ENCODE data around the gene RANBP10.

Gene RANBP10

GRCh38 chr16:67804853-67805542 lies 1.4 kb downstream of the RANBP10 start:
- TF ChIP-seq GATA2 (IDR thresholded peaks at IDR 0.05; ENCODE audit: low read depth, low read length) (no peak), GATA3 (IDR thresholded peaks at IDR 0.05; ENCODE audit: low read depth, low read length) (no peak)

GRCh38 chr16:67803894-67804293 lies 2.5 kb downstream of the RANBP10 start:
- no peak for TF ChIP-seq GATA2 (IDR thresholded peaks at IDR 0.05; ENCODE audit: low read depth, low read length)
- no peak for TF ChIP-seq GATA3 (IDR thresholded peaks at IDR 0.05; ENCODE audit: low read depth, low read length)

- TF ChIP-seq GATA3 (IDR thresholded peaks at IDR 0.05; ENCODE audit: low read depth, low read length) (no peak), GATA2 (IDR thresholded peaks at IDR 0.05; ENCODE audit: low read depth, low read length) (no peak)
Measured at GRCh38 chr16:67801883-67802282, 4.5 kb downstream of the RANBP10 start.

- TF ChIP-seq GATA3 (IDR thresholded peaks at IDR 0.05; ENCODE audit: low read depth, low read length) = no peak
- no peak for TF ChIP-seq GATA2 (IDR thresholded peaks at IDR 0.05; ENCODE audit: low read depth, low read length)
Measured at GRCh38 chr16:67801241-67801640, 5.1 kb downstream of the RANBP10 start.

DNA sequence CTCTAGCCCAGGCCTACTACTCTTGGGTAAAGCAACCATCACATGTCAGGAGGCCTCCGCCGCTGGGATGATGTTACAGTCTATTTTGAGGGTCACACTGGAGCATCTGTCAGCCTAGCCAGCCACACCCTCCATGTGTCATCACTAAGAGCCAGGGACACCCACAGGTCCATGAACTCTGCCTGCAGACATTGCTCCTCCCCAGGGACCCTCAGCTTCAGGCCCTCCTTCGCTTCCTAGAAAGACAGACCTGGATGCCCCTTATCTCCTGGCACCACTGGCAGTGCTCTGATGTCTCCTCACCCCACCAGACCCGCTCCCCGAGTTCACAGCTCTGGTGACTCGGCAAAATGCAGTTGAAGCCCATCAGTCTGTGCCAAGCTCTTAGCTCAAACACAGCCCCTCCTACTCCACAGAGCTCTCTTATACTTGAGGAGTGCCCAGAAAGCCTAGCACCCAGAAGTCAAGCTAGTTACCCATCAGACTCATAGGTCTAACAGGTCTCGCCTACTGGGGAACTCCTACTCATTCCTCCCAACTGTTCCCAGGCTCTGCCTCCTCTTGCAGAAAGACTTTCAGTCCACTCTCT lies 5.9 kb downstream of the RANBP10 start:
- TF ChIP-seq GATA2 (IDR thresholded peaks at IDR 0.05; ENCODE audit: low read depth, low read length) (no peak), GATA3 (IDR thresholded peaks at IDR 0.05; ENCODE audit: low read depth, low read length) (no peak)

GRCh38 chr16:67796099-67796718 lies 10.2 kb downstream of the RANBP10 start:
- TF ChIP-seq GATA2 (IDR thresholded peaks at IDR 0.05; ENCODE audit: low read depth, low read length) = peak; percentile 47; the same call in 1 of the 2 replicates
- TF ChIP-seq GATA3 (IDR thresholded peaks at IDR 0.05; ENCODE audit: low read depth, low read length) = no peak

DNA sequence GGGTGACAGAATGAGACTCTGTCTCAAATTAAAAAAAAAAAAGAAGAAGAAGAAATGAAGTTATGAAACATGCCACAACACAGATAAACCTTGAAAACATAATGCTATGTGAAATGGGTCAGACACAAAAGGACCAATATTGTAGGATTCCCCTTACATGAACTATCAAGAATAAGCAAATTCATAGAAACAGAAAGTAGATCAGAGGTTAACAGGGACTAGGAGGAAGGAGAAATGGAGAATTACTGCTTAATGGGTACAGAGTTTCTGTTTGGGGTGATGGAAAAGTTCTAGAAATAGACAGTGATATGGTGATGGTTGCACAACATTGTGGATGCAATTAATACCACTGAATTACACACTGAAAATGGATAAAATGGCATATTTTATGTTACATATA lies 16.3 kb downstream of the RANBP10 start:
- TF ChIP-seq GATA2 (IDR thresholded peaks at IDR 0.05; ENCODE audit: low read depth, low read length) (no peak), GATA3 (IDR thresholded peaks at IDR 0.05; ENCODE audit: low read depth, low read length) (no peak)

- no peak for TF ChIP-seq GATA2 (IDR thresholded peaks at IDR 0.05; ENCODE audit: low read depth, low read length)
- TF ChIP-seq GATA3 (IDR thresholded peaks at IDR 0.05; ENCODE audit: low read depth, low read length) = no peak
Measured at GRCh38 chr16:67786491-67786890, 19.9 kb downstream of the RANBP10 start.

DNA sequence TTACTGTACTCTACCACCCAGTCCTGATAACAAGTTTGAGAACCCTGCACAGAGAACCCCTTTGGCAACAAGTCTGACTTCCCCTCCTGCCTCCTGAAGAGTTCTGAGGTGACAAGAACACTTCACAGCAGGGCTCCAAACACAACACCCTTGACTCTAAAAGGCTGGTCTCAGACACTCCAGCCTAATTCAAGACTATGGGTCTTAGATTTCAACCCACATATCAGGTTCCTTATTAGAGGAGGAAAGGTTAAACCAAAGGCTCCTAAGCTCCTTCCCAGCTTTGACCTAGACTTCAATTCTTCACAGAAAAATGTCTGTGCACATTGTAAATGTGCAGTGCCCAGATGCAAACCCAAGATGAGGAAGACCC lies 23.0 kb downstream of the RANBP10 start:
- no peak for TF ChIP-seq GATA3 (IDR thresholded peaks at IDR 0.05; ENCODE audit: low read depth, low read length)
- TF ChIP-seq GATA2 (IDR thresholded peaks at IDR 0.05; ENCODE audit: low read depth, low read length) = no peak

DNA sequence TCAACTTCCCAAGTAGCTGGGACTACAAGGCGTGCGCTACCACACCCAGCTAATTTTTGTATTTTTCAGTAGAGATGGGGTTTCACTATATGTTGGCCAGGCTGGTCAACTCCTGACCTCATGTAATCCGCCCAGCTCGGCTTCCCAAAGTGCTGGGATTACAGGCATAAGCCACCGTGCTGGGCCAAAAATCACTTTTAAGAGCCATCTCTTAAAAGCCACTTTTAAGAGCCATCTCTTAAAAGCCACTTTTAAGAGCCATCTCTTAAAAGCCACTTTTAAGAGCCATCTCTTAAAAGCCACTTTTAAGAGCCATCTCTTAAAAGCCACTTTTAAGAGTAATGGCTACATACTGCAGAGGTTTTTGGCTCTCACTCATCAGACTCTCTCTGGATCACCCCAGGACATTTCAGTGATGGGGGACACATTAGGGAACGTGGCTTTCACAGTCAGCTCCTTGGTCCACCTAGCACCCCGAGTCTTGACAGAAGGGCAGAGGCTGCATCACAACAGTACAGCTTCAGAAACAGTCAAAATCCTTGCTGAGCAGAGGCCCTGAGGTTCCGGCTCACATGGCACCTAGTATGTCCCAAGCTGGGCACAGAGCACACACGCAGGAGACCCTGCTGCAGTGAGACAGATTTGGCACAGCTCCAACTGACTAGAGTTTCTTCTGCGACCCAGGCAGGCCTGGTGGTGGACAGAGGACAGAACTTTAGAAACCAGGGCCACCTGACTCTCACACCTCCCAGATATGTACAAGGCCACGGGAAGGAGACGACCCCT lies 23.6 kb downstream of the RANBP10 start:
- TF ChIP-seq GATA2 (IDR thresholded peaks at IDR 0.05; ENCODE audit: low read depth, low read length) (no peak), GATA3 (IDR thresholded peaks at IDR 0.05; ENCODE audit: low read depth, low read length) (no peak)

- TF ChIP-seq GATA2 (IDR thresholded peaks at IDR 0.05; ENCODE audit: low read depth, low read length) (no peak), GATA3 (IDR thresholded peaks at IDR 0.05; ENCODE audit: low read depth, low read length) (no peak)
Measured at GRCh38 chr16:67781565-67781921, 24.8 kb downstream of the RANBP10 start.

DNA sequence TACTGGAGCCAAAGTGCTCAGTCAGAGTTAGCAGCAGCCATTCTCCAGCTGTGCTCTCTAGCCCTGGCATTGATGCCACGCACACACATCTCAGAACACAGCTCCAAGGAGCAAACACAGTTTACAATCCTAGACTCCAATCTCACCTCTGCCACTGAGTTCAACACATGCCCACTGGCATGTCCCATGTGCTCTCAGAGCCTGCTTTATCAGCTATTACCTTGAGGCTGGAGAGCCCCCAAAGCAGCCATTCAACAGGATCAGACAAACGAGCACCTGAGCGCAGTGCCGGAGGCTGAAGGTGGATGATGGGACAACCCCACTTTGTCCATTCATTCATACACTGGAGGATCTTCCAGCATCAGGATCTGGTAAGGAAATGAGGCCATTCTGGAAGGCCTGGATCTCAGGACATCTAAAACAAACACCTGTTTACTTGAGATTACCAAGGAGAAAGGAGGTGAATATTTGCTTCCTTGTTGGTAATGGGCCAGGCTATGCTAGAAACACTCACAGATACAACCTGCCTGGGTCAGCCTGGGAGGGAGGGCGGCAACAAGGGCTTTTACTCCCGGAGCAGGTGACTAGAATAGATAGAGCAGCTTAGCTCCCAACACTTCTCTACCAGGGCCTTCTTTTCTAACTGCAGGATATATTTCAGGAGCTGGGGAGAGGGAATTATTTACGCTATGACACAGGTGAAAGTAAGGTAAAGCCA lies 25.4 kb downstream of the RANBP10 start:
- no peak for TF ChIP-seq GATA3 (IDR thresholded peaks at IDR 0.05; ENCODE audit: low read depth, low read length)
- TF ChIP-seq GATA2 (IDR thresholded peaks at IDR 0.05; ENCODE audit: low read depth, low read length) = no peak

- TF ChIP-seq GATA2 (IDR thresholded peaks at IDR 0.05; ENCODE audit: low read depth, low read length) = no peak
- TF ChIP-seq GATA3 (IDR thresholded peaks at IDR 0.05; ENCODE audit: low read depth, low read length) = no peak
Measured at GRCh38 chr16:67779256-67780014, 26.9 kb downstream of the RANBP10 start.

All from SH-SY5Y (cell line).